HT1080 (cell line): Measurements from ENCODE around the gene XNDC1N. TPM values are rescaled to one million over a fixed set of nuclear protein-coding genes. Genes with fewer than 3 reads are reported as not detected.
A peak's percentile ranks its signal among the peaks of the same experiment; 100 is the strongest.

ENCODE experiments used
- DNase-seq: peaks from one replicate; pipeline ENCODE4 v3.0.0-alpha.2; 2015; ENCODE audit warnings: low read depth
- polyA plus RNA-seq, 2 experiments: library from polyadenylated mRNA; depleted of rRNA; stranded (reverse); fragments of >200 nt; gene quantifications; 2 replicates each; pipeline ENCODE4 v1.2.3, GENCODE V29; 2015
- total RNA-seq: library from RNA; depleted of rRNA; stranded (reverse); fragments of >200 nt; shearing (Covaris generic); gene quantifications from 2 replicates; pipeline ENCODE4 v1.2.3, GENCODE V29; 2014; rRNA removed

The XNDC1N gene, protein sequence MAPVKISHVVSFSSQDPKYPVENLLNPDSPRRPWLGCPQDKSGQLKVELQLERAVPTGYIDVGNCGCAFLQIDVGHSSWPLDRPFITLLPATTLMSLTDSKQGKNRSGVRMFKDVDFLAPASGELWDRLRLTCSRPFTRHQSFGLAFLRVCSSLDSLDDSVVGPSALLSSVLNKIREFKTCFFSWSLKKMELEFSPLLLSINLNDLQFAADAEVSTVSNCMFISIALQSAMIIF
- 4.8 and 4.9 TPM in 2 replicates for total RNA-seq
- polyA plus RNA-seq (2015; cell fraction: cytosol; rRNA removed): 2.6 and 4.4 TPM in 2 replicates
- 6.8 and 9.0 TPM in 2 replicates for polyA plus RNA-seq (2015; cell fraction: nucleus; rRNA removed)

DNA sequence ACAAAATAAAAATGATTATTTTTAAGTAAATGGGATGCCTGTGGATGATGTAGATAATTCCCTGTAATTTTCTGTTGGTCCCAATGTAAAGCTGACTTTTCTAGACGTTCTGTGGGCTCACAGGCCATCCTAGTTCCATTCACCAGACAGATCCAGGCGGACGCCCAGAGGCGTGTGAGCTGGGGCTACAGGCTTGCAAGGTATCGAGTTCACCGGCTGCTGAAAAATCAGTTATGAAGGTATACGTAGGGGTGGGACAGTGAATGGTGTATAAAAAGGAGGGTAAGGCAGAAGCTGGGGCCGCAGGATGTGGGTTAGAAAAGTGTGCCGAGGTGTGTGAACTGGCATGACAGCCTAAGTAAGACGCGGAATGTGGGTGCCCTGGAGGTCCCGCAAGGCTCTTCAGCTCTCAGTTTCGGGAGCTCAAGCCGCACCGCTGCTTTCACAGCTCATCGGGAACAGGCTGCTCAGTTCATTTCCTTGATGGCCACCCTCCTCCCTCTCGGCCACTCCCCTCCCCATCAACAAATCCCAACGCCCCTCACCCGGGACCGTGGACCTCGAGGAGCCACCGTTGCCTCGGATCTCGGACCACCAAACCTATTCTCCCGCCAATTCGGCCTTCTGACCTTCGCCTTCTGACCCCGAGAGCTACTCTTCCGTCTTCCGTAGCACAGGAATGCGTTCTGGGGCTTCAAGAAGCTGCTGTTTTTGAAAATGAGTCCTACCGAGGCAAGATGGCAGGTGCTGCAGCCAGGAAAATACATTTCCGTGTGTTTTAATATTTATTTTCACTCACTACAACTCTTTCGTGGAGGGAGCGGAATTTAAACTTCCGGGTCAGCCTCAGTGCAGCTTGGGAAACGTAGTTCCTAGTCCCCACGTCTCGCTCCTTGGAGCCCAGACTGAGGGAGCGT is at the start of gene XNDC1N:
Gene XNDC1N (minus strand): TSS at position 775 of the 917 bp plus-strand sequence. CDS start 5,241 bp downstream, outside the sequence.
- peak; percentile 88 for DNase-seq

DNA sequence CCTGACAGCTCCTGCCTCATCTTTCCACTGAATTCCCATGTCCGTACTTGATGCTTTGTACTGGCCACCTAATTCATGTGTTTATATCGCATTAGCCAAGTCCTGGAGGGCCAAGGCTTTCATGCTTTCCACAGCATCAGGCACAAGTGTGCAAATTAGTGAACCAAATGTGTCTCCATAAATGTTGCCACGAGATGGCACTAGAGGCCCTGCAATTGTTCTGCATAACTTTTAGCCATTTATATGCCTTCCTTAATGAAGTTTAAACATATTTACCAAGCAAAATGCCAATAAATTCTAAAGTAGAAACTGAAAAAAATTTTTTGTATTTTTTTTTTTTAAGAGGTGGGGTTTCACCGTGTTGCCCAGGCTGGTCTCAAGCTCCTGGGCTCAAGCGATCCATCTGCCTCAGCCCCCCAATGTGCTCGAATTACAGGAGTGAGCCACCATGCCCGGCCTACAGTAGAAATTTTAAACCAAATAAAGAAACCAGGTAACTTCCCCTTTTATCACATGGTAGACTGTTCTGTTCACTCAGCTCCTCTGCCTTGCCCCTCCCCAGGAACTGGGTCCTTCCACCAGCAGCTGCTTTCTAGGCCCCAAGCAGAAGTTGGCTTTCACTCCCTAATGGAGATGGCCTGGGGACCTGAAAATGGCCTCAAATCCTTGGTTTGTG is 49.5 kb upstream of the XNDC1N start:
- DNase-seq: peak; percentile 33

DNA sequence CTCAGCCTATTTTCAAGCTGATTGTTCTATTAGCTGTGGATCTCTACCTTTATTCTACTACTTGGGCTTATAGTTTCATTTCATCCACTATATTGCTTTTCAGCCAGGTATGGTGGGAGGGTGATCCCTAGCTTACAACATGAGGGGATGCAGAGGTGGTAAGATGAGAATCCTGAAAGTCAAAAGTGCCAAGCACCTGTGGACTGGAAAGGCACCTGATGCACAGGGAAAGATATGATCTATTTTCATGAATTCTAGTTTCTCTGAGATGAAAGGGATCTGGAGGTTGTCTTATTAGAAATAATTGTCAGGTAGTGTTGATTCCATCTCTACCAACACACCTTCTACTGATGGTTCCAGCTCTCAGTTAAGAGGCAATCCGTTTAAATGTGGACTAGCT is 48.7 kb upstream of the XNDC1N start:
- no peak for DNase-seq

DNA sequence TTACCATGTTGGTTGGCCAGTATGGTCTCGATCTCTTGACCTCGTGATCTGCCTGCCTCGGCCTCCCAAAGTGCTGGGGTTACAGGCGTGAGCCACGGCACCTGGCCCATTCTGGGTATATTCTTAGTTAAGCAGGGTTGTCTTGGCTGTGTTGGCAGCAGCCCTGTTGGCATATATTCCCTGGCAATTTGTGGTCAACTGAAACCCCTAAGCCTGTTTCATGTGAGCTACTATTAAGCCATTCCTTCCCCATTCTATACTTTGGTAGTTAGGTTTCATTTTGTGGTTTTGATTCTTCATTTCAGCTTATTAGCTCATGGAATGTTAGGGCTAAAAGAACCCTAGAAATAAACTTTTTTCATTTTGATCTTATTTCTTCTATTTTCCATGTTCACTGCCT is 48.2 kb upstream of the XNDC1N start:
- no peak for DNase-seq

DNA sequence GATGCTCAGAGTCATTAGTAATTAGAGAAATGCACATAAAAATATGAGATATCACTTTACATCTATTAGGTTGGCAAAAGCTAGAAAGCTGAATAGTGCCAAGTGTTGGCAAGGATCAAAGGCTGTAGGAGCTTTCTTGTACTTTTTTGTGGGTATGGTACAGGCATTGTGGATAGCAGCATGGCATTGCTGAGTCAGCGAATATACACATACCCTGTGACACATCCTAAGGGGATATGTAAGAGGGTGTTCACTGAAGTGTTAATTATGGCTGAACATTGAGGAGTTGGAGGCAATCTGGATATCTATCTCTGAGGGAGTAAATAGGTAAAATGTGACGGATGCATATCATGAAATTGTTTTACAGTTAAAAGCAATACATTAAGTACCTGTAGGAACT is 43.3 kb upstream of the XNDC1N start:
- DNase-seq: no peak

DNA sequence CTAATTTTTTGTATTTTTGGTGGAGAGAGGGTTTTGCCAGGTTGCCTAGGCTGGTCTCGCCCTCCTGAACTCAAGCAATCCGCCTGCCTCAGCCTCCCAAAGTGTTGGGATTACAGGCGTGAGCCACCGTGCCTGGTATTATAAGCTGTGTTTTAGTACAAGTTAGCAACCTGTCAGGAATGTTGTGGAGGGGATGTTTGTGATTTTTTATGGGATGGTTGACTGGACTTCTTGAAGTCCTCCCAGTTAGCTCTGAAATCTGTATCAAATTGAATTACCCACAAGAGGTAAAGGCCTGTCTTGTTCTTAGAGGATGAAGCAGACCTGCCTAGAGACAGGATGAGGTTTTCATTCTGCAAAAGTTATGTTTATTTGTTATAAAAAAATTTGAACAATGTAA is 36.2 kb upstream of the XNDC1N start:
- no peak for DNase-seq

DNA sequence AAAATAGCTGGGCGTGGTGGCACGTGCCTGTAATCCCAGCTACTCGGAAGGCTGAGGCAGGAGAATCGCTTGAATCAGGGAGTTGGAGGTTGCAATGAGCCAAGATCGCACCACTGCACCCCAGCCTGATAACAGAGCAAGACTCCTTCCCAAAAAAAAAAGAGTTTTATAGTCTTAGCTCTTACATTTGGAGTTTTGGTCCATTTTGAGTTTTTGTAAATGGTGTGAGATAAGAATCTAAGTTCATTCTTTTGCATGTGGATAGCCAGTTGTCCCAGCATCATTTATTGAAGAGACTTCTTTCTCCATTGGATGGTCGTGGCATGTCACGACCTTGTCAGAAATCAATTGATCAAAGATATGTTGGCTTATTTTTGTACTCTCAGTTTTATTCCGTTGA is 35.1 kb upstream of the XNDC1N start:
- DNase-seq: no peak

DNA sequence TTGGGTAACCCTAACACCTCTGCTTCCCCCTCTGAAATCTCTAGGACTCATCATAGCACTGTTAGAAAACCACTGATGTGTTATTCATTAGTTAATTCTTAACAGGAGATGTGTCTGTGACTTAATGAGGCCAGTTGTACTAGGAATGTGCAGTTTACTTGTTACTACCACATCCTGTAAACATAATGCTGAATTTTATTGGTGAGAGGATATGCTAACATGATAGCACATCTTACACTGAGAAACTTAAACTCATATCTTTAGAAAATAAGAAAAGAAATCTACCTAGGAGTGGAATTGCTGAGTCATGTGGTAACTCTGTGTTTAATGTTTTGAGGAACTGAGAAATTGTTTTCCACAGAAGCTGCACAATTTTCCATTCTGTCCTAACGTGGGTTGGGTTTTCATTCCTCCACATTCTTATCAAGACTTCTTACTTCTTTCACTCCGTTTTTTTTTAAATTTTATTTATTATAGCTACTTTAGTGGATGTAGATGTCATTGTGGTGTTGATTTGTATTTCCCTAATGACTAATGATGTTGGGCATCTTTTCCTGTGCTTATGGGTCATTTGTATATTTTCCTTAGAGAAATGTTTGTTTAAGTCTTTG is 34.1 kb upstream of the XNDC1N start:
- DNase-seq: no peak

DNA sequence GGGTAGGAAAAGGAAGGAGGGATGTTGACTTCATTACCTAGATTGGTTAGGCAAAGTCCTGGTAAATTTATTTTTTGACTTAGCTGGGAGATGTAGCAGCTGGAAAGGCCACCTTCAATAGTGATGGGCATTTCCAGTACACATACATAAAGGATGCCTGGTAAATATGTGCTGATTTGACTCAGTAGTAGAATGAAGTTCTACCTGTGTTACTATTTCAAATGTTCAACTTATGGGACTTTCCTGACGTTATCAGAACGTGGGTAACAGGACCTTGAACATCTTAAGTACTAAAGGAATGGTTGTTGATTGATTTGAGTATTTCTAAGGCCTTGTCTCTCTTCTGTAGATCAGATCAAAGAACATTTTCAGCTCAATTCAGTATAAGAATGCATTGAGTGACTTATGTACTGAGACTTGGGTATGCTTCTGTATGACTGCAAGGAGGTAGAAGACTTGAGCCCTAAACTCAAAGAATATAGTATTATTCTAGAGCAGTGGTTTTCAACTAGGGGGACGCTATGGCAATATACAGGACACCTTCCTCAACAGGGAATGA is 27.6 kb upstream of the XNDC1N start:
- DNase-seq: no peak

DNA sequence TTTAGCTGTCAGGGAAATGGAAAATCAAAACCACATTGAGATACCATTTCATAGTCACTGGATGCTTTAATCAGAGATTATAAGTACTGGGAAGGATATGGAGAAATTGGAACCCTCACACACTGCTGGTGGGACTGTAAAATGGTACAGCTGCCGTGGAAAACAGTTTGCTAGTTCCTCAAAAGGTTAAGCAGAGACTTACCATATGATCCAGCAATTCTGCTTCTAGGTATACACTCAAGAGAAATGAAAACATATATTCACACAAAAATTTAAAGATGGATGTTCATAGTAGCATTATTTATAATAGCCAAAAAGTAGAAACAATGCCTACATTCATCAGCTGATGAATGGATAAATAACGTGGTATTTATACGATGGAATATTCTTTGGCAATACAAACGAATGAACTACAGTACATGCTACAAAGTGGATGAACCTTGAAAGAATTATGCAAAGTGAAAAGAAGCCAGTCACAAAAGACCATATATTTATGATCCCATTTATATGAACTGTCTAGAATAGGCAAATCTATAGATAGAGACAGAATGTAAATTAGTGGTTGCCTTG is 23.4 kb upstream of the XNDC1N start:
- no peak for DNase-seq

DNA sequence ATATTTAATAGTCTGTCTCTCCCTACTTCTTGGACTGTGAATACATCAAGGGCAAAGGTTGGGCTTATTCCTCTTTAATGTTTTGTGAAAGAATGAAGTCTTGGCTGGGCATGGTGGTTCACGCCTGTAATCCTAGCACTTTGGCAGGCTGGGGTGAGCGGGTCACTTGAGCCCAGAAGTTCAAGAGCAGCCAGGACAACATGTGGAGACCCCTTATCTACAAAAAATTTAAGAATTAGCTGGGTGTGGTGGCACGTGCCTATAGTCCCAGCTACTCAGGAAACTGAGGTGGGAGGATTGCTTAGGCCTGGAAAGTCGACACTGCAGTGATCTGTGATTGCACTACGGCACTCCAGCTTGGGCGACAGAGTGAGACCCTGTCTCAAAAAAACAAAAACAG is 20.6 kb upstream of the XNDC1N start:
- no peak for DNase-seq

DNA sequence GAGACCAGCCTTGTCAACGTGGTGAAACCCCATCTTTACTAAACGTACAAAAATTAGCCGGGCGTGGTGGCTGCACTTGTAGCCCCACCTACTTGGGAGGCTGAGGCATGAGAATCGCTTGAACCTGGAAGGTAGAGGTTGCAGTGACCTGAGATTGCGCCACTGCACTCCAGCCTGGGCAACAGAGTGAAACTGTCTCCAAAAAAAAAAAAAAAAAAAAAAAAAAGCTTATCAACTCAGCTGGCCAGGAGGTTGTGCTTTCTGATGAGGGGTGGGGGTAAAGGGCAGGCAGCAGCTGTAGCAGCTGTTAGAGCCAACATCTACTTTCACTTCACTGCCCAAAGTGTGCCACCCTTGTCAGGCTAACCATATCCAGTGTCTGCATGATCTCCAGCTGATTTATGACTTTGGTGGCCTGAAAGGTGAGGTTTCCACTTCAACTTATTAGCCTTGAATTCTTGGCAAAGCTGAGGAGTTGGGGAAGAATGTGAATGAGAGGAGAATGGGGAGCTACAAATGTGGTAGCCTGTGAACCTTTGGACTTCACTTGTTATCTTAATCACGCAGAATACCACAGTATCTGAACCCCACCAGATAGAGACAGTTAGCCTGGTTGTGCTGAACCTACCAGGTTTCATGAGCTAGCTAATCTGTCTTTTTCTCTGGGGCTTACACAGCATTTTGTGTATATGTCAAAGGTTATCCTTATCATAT is 20.1 kb upstream of the XNDC1N start:
- DNase-seq: no peak

DNA sequence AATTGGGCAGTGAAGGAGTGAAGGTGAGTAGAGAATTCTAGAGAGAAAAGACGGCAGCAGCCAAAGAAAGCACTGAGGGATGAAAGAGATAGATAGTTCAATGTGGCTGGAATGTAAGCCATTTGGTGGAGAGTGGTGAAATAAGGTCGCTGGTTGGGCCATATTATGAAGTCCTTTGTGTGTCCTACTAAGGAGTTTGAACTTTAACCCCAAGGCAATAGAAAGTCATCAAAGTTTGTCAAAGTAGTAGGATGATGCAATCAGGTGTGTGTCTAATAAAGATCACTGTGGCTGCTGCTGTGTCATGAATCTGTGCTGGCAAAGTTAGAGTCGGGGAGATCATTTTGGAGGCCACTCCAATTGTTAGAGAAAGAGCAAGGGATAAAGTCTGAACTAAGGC is 19.1 kb upstream of the XNDC1N start:
- no peak for DNase-seq

DNA sequence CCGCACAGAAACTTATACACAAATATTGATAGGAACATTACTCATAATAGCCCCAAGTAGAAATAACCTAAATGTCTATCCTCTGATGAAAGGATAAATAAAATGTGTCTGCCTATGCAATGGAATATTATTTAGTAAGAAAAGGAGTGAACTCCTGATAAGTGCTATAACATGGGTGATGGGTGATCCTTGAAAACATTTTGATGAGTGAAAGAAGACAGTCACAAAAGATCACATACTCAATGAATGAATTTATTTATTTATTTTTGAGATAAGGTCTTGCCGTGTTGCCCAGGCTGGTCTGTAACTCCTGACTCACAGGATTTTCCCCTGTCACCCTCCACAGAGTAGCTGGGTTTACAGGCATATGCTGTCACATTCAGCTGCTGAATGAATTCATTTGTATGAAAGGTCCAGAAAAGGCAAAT is 17.8 kb upstream of the XNDC1N start:
- DNase-seq: peak; percentile 52

DNA sequence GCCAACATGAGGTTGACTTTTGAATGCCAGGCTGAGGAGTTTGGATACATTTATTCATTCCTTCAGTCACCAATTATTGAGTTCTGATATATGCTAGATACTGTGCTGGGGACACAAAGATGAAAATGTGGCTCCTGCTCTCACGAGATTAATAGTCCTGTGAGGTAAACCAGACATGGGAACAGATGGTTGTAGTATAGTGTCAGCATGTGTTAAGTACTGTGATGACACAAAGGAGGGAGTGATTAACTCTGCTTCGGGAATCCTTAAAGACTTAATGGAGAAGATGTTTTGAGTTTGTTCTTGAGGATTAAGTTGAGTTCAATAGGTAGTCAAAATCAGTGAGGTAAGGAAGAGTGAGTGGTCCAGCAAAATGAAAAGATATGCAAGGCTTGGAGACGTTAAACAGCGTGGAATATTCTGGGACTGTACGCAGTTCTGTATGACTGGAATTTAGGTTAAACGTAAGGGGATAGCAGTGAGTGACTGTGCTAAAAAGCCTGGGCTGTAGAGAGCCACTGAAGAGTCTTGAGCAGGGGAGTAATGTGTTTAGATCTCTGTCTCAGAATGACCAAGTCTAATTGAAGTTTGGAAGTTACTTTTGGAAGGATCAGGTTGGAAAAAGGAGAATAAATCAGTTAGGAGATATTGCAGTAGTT is 12.3 kb upstream of the XNDC1N start:
- DNase-seq: no peak

DNA sequence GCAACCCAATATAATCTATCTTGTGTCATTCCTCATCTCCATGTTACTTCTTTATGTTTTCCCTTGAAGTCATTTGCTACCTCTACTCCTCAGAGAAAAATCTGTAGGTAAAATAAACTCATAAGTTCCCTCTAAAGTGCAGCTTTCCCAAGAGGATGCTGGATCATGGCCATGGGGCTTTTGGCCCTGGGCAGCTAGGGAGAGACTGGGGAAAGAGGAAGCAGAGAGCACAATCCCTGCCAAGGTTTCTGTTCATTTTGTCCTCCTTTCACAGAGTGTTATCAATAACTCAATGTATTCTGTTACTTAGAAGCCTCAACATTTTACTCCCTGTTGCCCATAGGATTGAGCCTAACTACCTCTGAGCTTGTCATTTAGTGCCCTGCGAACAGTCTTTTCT is 9.4 kb upstream of the XNDC1N start:
- no peak for DNase-seq

DNA sequence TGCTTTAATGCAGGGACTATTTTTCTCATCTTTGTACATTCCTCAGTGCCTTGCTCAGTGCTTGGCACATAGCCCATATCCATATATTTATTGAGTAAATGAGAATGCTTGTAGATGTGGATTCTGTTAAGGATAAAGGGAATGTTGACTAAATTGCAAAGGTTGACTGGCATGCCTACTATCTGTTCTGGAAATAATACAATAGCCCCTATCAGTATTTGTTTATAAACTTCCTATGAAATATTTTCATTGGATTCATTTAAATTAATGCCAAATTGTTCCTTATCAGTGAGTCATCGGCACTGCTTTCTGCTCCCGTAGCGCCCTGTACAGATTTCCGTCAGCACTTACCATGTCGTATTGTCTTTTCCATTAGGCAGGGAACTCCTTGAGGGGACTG is 8.4 kb upstream of the XNDC1N start:
- no peak for DNase-seq

DNA sequence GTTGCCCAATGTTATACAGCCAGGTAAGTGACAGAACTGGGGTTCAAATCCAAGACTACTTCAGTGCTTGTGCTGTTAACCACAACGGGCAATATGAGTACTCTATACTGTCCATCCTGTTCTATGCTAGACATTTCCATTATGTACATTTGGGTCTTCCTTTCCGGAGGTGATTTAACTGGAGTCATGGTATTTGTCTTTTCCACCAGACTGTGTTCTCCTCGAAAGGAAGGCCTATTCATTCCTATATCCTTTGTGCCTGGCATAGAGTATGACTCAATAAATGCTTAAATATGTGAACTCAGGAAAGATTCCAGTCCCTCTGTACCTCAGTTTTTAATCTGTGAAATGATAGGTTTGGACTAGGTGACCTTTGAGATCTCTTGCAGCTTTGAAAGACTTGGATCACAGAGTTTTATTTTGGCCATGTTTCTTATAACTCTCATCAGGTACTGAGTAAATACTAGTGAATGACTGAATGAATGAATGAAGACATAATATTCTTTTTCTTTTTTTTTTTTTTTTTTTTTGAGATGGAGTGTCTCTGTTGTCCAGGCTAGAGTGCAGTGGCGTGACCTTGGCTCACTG is 7.0 kb upstream of the XNDC1N start:
- peak; percentile 22 for DNase-seq

DNA sequence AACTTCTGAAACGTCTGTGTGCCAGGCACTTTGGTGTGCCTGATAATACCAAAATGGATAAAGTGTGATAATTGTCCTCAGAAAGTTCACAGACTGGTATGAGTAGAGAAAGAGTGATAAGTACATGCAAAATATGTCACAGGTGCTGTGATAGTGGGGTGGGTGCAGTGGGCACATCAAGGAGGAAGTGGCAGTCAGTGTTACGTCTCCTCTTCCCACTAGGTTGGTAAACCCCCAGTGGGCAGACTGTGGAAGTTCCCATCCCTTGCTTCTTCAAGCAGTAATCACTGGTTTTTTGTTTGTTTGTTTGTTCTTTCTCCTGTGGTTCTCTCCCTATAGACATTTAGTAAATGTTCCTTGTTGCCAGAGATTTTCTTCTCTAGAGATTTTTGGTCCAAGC is 5.8 kb upstream of the XNDC1N start:
- no peak for DNase-seq
